LNCAP (cell line): ENCODE data around the gene HGFAC.

Source experiments
- CTCF ChIP-seq: fragments of 450-650 bp; IDR thresholded peaks from 2 replicates; pipeline ENCODE4 v1.5.1; 2017; ENCODE audit warnings: mild to moderate bottlenecking

The HGFAC gene

GRCh38 chr4:3479358-3480101 is 37.8 kb downstream of the HGFAC start:
- no peak for TF ChIP-seq CTCF

- TF ChIP-seq CTCF: peak; percentile 100
These were observed 38.9 kb downstream of the HGFAC start for GRCh38 chr4:3480528-3481112.

- TF ChIP-seq CTCF: no peak
These were observed 39.4 kb downstream of the HGFAC start for GRCh38 chr4:3481113-3481531.

- TF ChIP-seq CTCF: no peak
These were observed 40.1 kb downstream of the HGFAC start for GRCh38 chr4:3481783-3482393.

GRCh38 chr4:3482707-3483106 is 40.9 kb downstream of the HGFAC start:
- no peak for TF ChIP-seq CTCF

- TF ChIP-seq CTCF: no peak
These were observed 41.7 kb downstream of the HGFAC start for GRCh38 chr4:3483471-3483921.

- TF ChIP-seq CTCF: no peak
These were observed 42.5 kb downstream of the HGFAC start for GRCh38 chr4:3484057-3484973.
